Chondrocyte (in vitro differentiated cells): Measurements from ENCODE around the gene NFATC3. TPM values are rescaled to one million over a fixed set of nuclear protein-coding genes. Genes with fewer than 3 reads are reported as not detected.

ENCODE experiments used
- DNase-seq: peaks from one replicate; pipeline ENCODE4 v3.0.0; 2021; ENCODE audit warnings: mixed read lengths, low spot score
- H3K27ac Mint-ChIP-seq: one replicate; pipeline ENCODE4 v1.8.0; 2021; ENCODE audit warnings: mild to moderate bottlenecking, moderate library complexity, mixed read lengths; ENCODE audit not compliant: unreplicated experiment
- H3K27me3 Mint-ChIP-seq: 2 replicates; pipeline ENCODE4 v1.8.0; 2021; ENCODE audit warnings: low read depth, mixed read lengths
- H3K36me3 Mint-ChIP-seq: 2 replicates; pipeline ENCODE4 v1.8.0; 2021; ENCODE audit warnings: low read depth, mixed read lengths
- H3K4me1 Mint-ChIP-seq: 2 replicates; pipeline ENCODE4 v1.8.0; 2021; ENCODE audit warnings: low read depth, mild to moderate bottlenecking, mixed read lengths
- H3K4me3 Mint-ChIP-seq: one replicate; pipeline ENCODE4 v1.8.0; 2021; ENCODE audit warnings: mild to moderate bottlenecking, moderate library complexity, mixed read lengths; ENCODE audit not compliant: unreplicated experiment
- H3K9me3 Mint-ChIP-seq: 2 replicates; pipeline ENCODE4 v1.8.0; 2021; ENCODE audit warnings: low read depth, mixed read lengths
- total RNA-seq: library from RNA; stranded (reverse); gene quantifications from 3 replicates; pipeline ENCODE4 v1.2.1, GENCODE V29; 2021
- TF ChIP-seq, protein P1 (sequence below): fragments of 200-600 bp; sonication (generic); IDR thresholded peaks from 2 replicates; pipeline ENCODE4 v1.5.0; 2021; ENCODE audit warnings: antibody characterized with exemption, mild to moderate bottlenecking, moderate library complexity

Gene NFATC3
- total RNA-seq, 1 donor from 2014 or later: 37.7 TPM

DNA sequence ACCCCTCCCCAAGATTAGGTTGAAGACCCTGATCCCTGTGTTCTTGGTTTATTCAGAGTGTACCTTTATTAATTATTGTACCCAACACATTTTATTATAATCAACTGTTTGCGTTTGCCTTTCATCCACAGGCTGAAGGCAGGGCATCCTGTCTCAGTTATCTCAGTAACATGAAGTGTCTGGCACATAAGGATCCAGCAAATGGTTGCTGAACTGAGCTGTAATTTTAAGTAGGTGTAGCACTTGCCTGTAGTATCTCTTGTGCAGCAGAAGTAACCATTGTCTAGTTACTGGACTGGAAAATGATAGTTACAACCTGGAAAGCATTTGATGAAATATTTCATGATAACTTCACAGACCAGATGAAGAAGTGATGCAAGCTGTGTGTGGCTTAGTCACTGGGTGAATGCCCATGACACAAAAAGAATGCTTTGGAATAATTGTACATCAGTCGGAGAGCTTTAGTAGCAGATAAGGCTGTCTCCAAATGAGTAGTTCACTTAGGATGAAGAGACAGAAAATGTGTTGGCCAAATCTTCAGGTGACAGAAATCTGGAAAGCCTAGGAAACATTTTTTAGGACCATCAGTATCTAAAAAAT is 94.1 kb downstream of the NFATC3 start:
- H3K4me3 Mint-ChIP-seq: no peak overlapping the region
- H3K9me3 Mint-ChIP-seq: no peaks in the 10 kb centered on the region
- TF ChIP-seq, protein P1, sequence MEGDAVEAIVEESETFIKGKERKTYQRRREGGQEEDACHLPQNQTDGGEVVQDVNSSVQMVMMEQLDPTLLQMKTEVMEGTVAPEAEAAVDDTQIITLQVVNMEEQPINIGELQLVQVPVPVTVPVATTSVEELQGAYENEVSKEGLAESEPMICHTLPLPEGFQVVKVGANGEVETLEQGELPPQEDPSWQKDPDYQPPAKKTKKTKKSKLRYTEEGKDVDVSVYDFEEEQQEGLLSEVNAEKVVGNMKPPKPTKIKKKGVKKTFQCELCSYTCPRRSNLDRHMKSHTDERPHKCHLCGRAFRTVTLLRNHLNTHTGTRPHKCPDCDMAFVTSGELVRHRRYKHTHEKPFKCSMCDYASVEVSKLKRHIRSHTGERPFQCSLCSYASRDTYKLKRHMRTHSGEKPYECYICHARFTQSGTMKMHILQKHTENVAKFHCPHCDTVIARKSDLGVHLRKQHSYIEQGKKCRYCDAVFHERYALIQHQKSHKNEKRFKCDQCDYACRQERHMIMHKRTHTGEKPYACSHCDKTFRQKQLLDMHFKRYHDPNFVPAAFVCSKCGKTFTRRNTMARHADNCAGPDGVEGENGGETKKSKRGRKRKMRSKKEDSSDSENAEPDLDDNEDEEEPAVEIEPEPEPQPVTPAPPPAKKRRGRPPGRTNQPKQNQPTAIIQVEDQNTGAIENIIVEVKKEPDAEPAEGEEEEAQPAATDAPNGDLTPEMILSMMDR: no peak
- peaks cover 4% of the 10 kb centered on the region for H3K4me1 Mint-ChIP-seq
- H3K27me3 Mint-ChIP-seq: no peaks in the 10 kb centered on the region
- no peak overlapping the region for H3K27ac Mint-ChIP-seq
- H3K36me3 Mint-ChIP-seq: peaks cover 29% of the 10 kb centered on the region
- DNase-seq: no peak

- Mint-ChIP-seq H3K4me1 (peaks cover 4% of the 10 kb centered on the region), H3K27me3 (no peaks in the 10 kb centered on the region), H3K27ac (no peak overlapping the region), H3K4me3 (no peak overlapping the region), H3K9me3 (no peaks in the 10 kb centered on the region), H3K36me3 (peaks cover 28% of the 10 kb centered on the region)
- TF ChIP-seq, protein P1: no peak
- DNase-seq: no peak
These were observed 94.7 kb downstream of the NFATC3 start for GRCh38 chr16:68179855-68180254.

GRCh38 chr16:68183046-68183445 is 97.9 kb downstream of the NFATC3 start:
- H3K36me3 Mint-ChIP-seq: peaks cover 24% of the 10 kb centered on the region
- no peaks in the 10 kb centered on the region for H3K27me3 Mint-ChIP-seq
- no peak overlapping the region for H3K4me3 Mint-ChIP-seq
- TF ChIP-seq, protein P1: no peak
- no peaks in the 10 kb centered on the region for H3K9me3 Mint-ChIP-seq
- DNase-seq: no peak
- peaks cover 4% of the 10 kb centered on the region for H3K4me1 Mint-ChIP-seq
- no peak overlapping the region for H3K27ac Mint-ChIP-seq

GRCh38 chr16:68186877-68187276 is 101.7 kb downstream of the NFATC3 start:
- Mint-ChIP-seq H3K9me3 (peaks cover 3% of the 10 kb centered on the region), H3K4me3 (no peak overlapping the region), H3K4me1 (peaks cover 4% of the 10 kb centered on the region), H3K36me3 (peaks cover 32% of the 10 kb centered on the region), H3K27me3 (no peaks in the 10 kb centered on the region), H3K27ac (no peak overlapping the region)
- TF ChIP-seq, protein P1: no peak
- no peak for DNase-seq

- Mint-ChIP-seq H3K4me3 (no peak overlapping the region), H3K27ac (no peak overlapping the region), H3K27me3 (no peaks in the 10 kb centered on the region), H3K4me1 (no peaks in the 10 kb centered on the region), H3K36me3 (peaks cover 29% of the 10 kb centered on the region), H3K9me3 (peaks cover 3% of the 10 kb centered on the region)
- no peak for DNase-seq
- TF ChIP-seq, protein P1: no peak
These were observed 102.3 kb downstream of the NFATC3 start for GRCh38 chr16:68187505-68187904.
